GM21447 (cell line): ENCODE data around the gene BCL11A.

Source experiments
- ATAC-seq: cut with Tn5 transposase; IDR thresholded peaks from one replicate; pipeline ENCODE4 v1.9.1; 2021; ENCODE audit not compliant: unreplicated experiment

Gene BCL11A

DNA sequence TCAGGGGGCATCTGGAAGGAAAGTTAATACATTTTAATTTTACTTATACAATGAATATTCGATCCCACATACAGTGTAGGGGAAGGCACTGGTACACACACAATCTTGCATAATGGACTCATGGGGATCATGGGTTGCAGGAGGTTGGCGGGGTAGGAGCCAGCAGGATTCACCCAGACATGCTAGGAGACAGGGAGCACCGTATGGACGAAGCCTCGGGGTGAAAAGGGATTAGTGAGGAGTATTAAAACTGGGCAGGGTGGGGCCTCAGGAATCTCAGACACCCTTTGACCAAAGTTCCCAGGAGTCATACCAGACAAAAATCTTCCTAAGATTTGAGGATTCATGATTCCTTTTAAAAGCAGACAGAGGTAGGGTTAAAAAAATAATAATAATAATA, 140.8 kb downstream of the BCL11A start:
- ATAC-seq = no peak

DNA sequence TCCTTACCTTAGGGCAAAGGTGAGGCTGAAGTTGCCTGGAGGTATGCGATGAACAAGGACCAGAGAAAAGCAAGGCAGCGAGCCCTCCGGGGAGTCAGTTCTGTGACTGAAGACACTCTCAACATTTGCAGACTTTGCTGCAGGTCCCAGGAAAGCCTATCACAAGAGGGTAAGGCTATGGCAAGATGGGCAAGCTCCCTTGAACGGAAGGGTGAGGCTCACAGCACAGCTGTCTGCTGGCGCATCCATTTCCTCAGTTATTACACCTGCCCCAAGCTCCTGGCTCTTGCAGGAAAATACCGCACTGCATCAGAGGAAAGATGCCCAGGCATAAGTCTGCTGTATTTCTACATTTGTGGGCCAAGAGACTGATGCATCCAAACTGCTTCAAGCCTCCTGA, 141.4 kb downstream of the BCL11A start:
- no peak for ATAC-seq

DNA sequence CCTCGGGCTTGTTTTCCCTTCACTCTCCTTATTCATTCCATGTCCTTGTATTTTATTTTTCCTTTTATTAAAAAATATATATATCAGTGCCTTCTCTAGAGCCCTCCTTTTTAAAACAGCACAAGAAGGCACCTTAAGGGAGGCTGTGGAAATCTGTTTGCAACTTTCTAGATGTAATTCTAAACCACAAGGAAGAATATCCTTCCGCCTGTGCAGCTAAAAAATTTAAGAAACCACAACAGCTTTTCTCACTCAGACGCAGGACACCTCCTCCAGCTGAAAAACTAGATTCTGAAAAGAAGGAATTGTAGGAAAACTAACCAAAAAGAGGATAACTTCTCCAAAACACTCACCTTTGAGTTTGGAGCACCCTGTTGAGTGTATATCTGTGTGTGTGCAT, 142.2 kb downstream of the BCL11A start:
- ATAC-seq = no peak

DNA sequence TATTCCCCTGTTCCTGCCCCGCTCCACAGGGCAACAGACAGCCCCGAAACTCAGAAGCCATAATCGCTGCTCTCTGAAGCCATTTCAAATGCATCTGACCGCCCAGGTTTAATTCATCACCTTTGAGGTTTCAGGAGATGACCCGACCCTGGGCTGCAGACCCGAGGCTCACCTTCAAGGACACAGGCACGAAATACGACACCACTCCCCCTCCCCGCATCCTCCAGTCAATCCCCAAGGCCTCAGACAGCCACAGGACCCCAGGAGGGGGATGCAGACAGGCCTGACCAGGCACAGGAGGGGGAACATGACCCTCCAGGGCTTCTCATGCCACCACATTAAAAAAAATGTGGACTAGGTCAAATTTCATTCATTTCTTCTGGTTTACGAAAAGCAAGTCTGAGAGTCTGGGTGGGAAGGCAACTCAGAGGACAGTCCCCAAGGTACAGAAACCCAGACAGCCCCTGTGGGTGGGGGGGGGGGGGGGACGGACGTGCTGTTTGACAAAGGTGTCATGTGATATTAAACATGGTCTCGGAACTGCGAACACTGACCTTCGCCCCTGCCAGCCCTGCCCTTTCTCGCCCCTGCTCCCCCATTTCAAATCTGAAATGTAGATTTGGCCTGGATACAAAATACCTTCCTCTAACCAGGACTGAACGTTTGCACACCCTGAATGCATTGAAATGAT, 142.9 kb downstream of the BCL11A start:
- no peak for ATAC-seq

DNA sequence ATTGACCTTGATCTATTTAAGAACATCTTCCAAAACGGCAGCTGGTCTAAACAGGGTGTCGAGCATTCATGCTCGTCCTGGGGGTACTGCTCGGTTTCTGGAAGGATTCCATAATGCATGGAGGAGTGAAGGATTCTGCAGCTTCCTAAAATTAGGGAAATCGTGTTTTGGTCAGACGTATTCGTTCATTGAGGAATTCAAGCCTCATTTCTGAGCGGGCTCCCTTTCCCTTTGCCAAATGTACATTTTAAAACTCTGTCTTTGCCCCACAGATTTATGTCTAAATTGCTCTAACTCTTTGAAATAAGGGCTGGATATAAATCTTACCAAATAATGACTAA, 144.0 kb downstream of the BCL11A start:
- ATAC-seq = no peak

DNA sequence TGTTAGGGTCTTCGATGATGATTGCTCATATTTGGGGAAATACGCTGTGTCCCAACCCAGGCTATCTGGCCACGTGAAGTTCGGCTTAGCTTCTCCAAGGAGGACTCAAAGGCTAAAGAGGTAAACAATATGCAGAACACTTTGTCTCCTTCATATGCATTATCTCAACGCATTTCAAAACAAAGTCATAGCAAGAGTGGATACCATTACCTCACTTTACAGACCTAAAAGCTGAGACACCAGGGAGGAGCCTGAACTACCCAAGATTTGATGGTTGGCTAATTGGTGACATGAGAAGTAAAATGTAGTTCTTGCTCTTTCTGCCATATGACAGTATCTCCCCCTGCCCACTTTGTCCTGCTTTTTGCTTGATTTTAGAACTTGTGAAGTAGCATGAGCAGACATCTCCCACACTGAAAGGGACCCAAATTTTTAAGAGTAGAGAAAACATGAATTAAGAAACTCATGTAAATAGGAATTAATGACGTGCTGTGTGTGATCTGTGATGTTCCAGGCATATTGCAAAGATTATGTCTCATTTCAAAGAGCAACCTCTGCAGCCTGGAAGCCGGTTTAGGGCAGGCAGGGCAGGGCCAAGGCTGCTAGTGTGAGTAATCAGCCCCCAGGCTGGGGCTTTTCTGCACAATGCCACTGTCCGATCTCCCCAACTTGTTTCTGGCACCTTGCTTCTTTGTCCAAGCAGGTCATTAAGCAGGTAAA, 144.5 kb downstream of the BCL11A start:
- ATAC-seq = no peak

DNA sequence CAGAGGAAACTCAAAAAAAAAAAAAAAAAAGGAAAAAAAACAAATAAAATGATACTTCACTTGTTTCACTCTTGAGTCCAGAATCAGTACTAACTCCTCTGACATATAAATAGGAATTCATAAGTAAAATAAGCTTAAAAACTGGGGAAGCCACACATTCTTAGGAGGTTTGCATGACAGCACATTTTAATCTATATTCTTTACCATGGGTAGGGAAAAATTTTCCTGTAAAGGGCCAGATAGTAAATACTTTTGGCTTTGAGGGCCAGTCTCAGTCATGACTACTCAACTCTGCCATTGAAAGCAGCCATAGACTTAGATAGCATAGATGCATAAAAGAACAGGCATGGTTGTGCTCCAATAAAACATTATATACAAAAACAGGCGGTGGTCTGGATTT, 145.2 kb downstream of the BCL11A start:
- no peak for ATAC-seq

DNA sequence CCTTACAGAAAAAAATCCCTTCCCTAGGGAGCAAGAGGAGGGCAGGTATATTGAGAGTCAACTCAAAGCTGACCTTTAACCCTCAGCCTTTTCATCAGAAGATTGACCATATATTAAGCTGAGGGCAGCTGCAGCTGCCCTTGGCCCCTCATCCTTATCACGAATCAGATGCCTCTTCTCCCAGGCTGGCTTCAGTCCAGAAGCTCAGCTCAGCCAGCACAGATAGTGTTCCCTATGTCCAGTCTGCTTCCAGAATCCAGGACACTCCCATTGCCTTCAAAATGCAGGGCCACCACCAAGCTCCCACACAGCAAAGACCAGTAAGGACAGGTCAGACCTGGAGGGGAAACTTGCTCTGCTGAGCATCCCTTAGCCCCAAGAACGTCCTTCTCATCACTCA, 146.1 kb downstream of the BCL11A start:
- no peak for ATAC-seq

DNA sequence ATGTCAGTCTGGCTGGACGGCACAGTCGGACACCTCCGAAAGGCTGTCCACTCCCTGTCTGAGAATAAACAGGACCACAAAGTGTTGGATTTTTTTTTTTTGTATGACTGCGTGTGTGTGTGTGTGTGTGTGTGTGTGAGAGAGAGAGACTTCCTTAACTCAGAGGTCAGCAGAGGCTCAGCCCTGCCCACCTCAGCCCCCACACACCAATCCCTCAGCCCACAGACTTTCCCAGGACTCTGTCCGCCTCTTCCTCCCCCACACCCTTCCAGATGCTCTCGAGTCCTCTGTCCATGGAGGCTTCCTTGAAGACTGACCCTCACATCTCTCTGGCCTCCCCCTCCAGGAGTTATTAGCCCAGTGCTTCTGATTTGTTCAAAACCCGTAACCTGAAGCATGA, 147.3 kb downstream of the BCL11A start:
- ATAC-seq = no peak

DNA sequence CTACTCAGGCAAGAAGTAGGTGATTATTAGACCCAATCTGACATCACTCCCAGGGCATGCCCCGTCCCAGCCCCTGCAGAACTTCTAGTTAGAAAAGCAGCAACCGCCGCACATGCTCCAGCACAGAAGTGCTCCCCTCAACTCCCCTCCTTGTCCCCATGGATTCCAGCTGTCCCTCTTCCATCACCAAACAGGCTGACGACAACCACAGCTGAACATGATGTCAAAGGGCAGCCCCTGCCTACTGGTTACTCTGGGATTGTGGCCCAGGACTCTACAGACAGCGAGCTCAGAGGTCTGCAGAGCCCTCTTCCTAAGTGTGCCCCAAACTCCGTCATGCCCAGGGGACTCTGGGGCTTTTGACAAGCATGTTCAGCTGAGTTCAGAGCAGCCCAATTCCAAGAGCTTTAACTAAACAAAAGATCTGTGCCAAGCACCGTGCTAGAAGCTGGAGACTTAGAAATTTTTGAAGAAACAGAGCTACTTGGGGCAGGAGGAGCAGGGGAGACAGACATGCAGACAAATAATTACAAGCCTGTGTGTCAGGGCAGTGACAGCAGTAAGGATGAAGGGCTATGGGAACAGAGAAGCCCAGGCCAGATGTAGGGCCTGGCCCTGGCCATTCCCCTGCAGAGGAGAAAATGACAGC, 148.1 kb downstream of the BCL11A start:
- no peak for ATAC-seq
